GM12878 (cell line): ENCODE measurements around the gene ROR2. TPM values are rescaled to one million over a fixed set of nuclear protein-coding genes. Genes with fewer than 3 reads are reported as not detected.

Experiments
- ATAC-seq: fragments of 200-7000 bp; cut with Tn5 transposase; 3 replicates; pipeline ENCODE4 v1.9.1; 2020; ENCODE audit warnings: mild to moderate bottlenecking, moderate library complexity
- BruUV-seq: library from RNA; stranded (reverse); fragments of 400-500 nt; replicated peaks from 2 replicates; lab custom pipeline; 2021; lab: Mats Ljungman, UMichigan
- CTCF ChIA-PET: fragments of 300-600 bp; sonication (Branson Sonifier 250); formaldehyde crosslinking; extraction: SDS; loops from one replicate; lab custom pipeline; 2021; ENCODE audit warnings: inconsistent platforms; lab: Yijun Ruan, JAX
- POLR2A ChIA-PET: fragments of 350-600 bp; formaldehyde crosslinking; extraction: SDS; loops from one replicate; lab custom pipeline; 2021; ENCODE audit warnings: inconsistent platforms; lab: Charles Lee
- RAD21 ChIA-PET: fragments of 300-600 bp; sonication (Branson Sonifier 250); formaldehyde crosslinking; loops from one replicate; lab custom pipeline; 2023; ENCODE audit warnings: antibody characterized with exemption; ENCODE audit not compliant: unreplicated experiment; lab: Charles Lee
- SMC1A ChIA-PET: fragments of 300-600 bp; sonication (Branson Sonifier 250); formaldehyde crosslinking; loops from one replicate; lab custom pipeline; 2023; ENCODE audit not compliant: unreplicated experiment, uncharacterized antibody; lab: Charles Lee
- DNase-seq: peaks from one replicate; pipeline ENCODE4 v3.0.0-alpha.2; 2011; ENCODE audit warnings: low read depth, low spot score
- FAIRE-seq: peaks from 3 replicates; lab custom pipeline; 2011; peaks lifted over from hg19 to GRCh38; lab: Jason Lieb, UNC
- H2AFZ ChIP-seq: 2 replicates; pipeline ENCODE4 v1.6.0; 2011; ENCODE audit warnings: low read depth, low read length, control low read depth; ENCODE audit not compliant: control insufficient read depth
- H3K27ac ChIP-seq: 2 replicates; pipeline ENCODE4 v1.5.1; 2011; ENCODE audit warnings: control low read depth; ENCODE audit not compliant: control insufficient read depth, insufficient read depth
- H3K27me3 ChIP-seq, 2 experiments: replicated peaks in 1 of 2; 2 replicates each; pipeline versions ENCODE4 v1.6.0 to v1.6.1; 2011; ENCODE audit warnings: low read length in 1 of 2; ENCODE audit not compliant: control insufficient read depth in 2 of 2, insufficient read depth in 2 of 2
- H3K36me3 ChIP-seq, 2 experiments: 2 replicates each; pipeline ENCODE4 v1.5.1; 2011; ENCODE audit warnings: low read length in 1 of 2; ENCODE audit not compliant: control insufficient read depth in 2 of 2, insufficient read depth in 2 of 2
- H3K4me1 ChIP-seq: 2 replicates; pipeline ENCODE4 v1.6.1; 2011; ENCODE audit warnings: mild to moderate bottlenecking, low read length, moderate library complexity, mixed read lengths; ENCODE audit not compliant: control insufficient read depth, insufficient read depth
- H3K4me2 ChIP-seq: 2 replicates; pipeline ENCODE4 v1.6.0; 2011; ENCODE audit warnings: control low read depth; ENCODE audit not compliant: control insufficient read depth, insufficient read depth
- H3K4me3 ChIP-seq: fragments of 200-600 bp; sonication (generic); 2 replicates; pipeline ENCODE4 v1.5.1; 2016
- H3K79me2 ChIP-seq: 2 replicates; pipeline ENCODE4 v1.6.0; 2011; ENCODE audit warnings: low read length; ENCODE audit not compliant: control insufficient read depth, insufficient read depth
- H3K9ac ChIP-seq: 2 replicates; pipeline ENCODE4 v1.8.0; 2011; ENCODE audit warnings: low read length, control low read depth, mixed read lengths; ENCODE audit not compliant: control insufficient read depth, insufficient read depth
- H3K9me3 ChIP-seq: replicated peaks from 3 replicates; pipeline ENCODE4 v1.5.1; 2011; ENCODE audit warnings: mild to moderate bottlenecking, low read length; ENCODE audit not compliant: control insufficient read depth, insufficient read depth
- H4K20me1 ChIP-seq: 2 replicates; pipeline ENCODE4 v1.6.0; 2011; ENCODE audit not compliant: control insufficient read depth, insufficient read depth
- ESRRA ChIP-seq: IDR thresholded peaks from 2 replicates; pipeline ENCODE4 v1.6.1; 2012; ENCODE audit warnings: mild to moderate bottlenecking, low read length, improper control_type of control experiment
- GATAD2B ChIP-seq: fragments of 450-650 bp; conservative IDR thresholded peaks from 2 replicates; pipeline ENCODE4 v1.6.1; 2017; ENCODE audit warnings: low read depth, mild to moderate bottlenecking, moderate library complexity
- LARP7 ChIP-seq: fragments of 450-650 bp; IDR thresholded peaks from 2 replicates; pipeline ENCODE4 v1.6.1; 2017; ENCODE audit warnings: mild to moderate bottlenecking
- MAX ChIP-seq: IDR thresholded peaks from 2 replicates; pipeline ENCODE4 v1.6.1; 2012; ENCODE audit warnings: low read depth, low read length, improper control_type of control experiment
- MTA2 ChIP-seq: fragments of 450-650 bp; IDR thresholded peaks from 2 replicates; pipeline ENCODE4 v1.6.1; 2016; ENCODE audit warnings: low read depth, mild to moderate bottlenecking, moderate library complexity
- MTA3 ChIP-seq: IDR thresholded peaks from 2 replicates; pipeline ENCODE4 v1.6.1; 2012; ENCODE audit warnings: low read length, inconsistent platforms, borderline replicate concordance
- SRF ChIP-seq, 2 experiments: IDR thresholded peaks; 2 replicates each; pipeline ENCODE4 v1.6.1; 2011; ENCODE audit warnings: low read depth in 2 of 2, low read length in 2 of 2, mild to moderate bottlenecking in 1 of 2, moderate library complexity in 1 of 2
- WRNIP1 ChIP-seq: IDR thresholded peaks from 2 replicates; pipeline ENCODE4 v1.6.1; 2011; ENCODE audit warnings: low read depth, low read length, improper control_type of control experiment, borderline replicate concordance
- YBX1 ChIP-seq: fragments of 450-650 bp; IDR thresholded peaks from 2 replicates; pipeline ENCODE4 v1.6.1; 2016; ENCODE audit warnings: antibody characterized with exemption
- ZBTB33 ChIP-seq: fragments of 450-650 bp; IDR thresholded peaks from 2 replicates; pipeline ENCODE4 v1.6.1; 2017; ENCODE audit warnings: mild to moderate bottlenecking
- WGBS: methylation state at CpG from one replicate; pipeline ENCODE4 v1.1.6; 2016; ENCODE audit warnings: low lambda C conversion rate; ENCODE audit not compliant: insufficient replicate concordance, insufficient coverage; ENCODE audit errors: missing lambda C conversion rate; 5-methylcytosine and 5-hydroxymethylcytosine counted together
- in situ Hi-C: fragments of 300-500 bp; cut with MboI; formaldehyde crosslinking; loops from 9 replicates; pipeline ENCODE4 v1.14.3; 2018; ENCODE audit warnings: mixed read lengths
- intact Hi-C: fragments of 100-400 bp; cut with micrococcal nuclease; formaldehyde crosslinking; loops from one replicate; pipeline ENCODE4 v1.14.2; 2022; ENCODE audit not compliant: unreplicated experiment
- polyA plus RNA-seq, 11 experiments: library from polyadenylated mRNA; depleted of rRNA in 4 of 11; unstranded in 6 of 11; stranded (reverse) in 5 of 11; fragments of >200 nt; fragmentation: Nextera tagmentation in 4 of 11; fragmentation: Illumina TruSeq in 1 of 11; extraction: Ambion mirVana in 4 of 11; extraction: Trizol in 1 of 11; gene quantifications; 1 replicate in 1 of 11; 2 replicates in 10 of 11; pipeline versions ENCODE4 v1.2.1 to v1.2.3, GENCODE V29; 2011 to 2016; ENCODE audit warnings: inconsistent platforms in 2 of 11, missing spikeins in 2 of 11, low read depth in 1 of 11
- total RNA-seq, 4 experiments: library from RNA; depleted of rRNA in 3 of 4; stranded (reverse); fragments of >200 nt in 3 of 4; fragmentation: Illumina TruSeq in 1 of 4; extraction: Trizol in 1 of 4; gene quantifications; 2 replicates each; pipeline versions ENCODE4 v1.2.1 to v1.2.3, GENCODE V29; 2013 to 2021
- TF ChIP-seq, protein P1 (sequence below): fragments of 450-650 bp; IDR thresholded peaks from 2 replicates; pipeline ENCODE4 v1.6.1; 2016; ENCODE audit warnings: mild to moderate bottlenecking, moderate library complexity, borderline replicate concordance

ROR2 gene
- total and polyA plus RNA-seq, 10 of the 15 experiments (the other 5 are each of a cell fraction or from before 2014, with no cell fraction given) = 0.03 to 0.05 TPM; not detected in 8

DNA sequence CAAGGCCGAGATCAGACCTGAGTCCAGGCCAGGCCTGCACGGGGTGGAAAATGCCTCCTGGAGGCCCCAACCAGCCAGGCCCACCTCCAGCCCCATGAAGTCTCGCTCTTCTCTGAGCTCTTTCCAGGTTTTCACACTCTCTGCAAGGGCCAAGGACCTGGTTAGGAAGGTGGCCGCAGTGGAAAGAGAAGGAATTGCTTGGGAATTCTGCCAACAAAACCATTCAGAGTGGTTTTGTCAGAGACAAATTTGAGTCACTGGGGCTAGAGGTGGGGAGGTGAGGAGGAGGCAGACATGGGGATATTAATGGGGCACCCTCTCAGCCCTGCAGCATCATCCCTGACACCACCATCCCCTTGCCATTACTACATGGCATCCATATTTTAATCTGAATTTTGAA is 261.0 kb downstream of the ROR2 start (continued):
- TF ChIP-seq SRF (IDR thresholded peaks at IDR 0.05; ENCODE audit: low read depth in 2 of 2, low read length in 2 of 2) = no peak
- no peak for TF ChIP-seq WRNIP1
- TF ChIP-seq GATAD2B = no peak
- no peak for TF ChIP-seq LARP7
- TF ChIP-seq MTA3 = no peak
- TF ChIP-seq ESRRA = no peak
- TF ChIP-seq, protein P1, sequence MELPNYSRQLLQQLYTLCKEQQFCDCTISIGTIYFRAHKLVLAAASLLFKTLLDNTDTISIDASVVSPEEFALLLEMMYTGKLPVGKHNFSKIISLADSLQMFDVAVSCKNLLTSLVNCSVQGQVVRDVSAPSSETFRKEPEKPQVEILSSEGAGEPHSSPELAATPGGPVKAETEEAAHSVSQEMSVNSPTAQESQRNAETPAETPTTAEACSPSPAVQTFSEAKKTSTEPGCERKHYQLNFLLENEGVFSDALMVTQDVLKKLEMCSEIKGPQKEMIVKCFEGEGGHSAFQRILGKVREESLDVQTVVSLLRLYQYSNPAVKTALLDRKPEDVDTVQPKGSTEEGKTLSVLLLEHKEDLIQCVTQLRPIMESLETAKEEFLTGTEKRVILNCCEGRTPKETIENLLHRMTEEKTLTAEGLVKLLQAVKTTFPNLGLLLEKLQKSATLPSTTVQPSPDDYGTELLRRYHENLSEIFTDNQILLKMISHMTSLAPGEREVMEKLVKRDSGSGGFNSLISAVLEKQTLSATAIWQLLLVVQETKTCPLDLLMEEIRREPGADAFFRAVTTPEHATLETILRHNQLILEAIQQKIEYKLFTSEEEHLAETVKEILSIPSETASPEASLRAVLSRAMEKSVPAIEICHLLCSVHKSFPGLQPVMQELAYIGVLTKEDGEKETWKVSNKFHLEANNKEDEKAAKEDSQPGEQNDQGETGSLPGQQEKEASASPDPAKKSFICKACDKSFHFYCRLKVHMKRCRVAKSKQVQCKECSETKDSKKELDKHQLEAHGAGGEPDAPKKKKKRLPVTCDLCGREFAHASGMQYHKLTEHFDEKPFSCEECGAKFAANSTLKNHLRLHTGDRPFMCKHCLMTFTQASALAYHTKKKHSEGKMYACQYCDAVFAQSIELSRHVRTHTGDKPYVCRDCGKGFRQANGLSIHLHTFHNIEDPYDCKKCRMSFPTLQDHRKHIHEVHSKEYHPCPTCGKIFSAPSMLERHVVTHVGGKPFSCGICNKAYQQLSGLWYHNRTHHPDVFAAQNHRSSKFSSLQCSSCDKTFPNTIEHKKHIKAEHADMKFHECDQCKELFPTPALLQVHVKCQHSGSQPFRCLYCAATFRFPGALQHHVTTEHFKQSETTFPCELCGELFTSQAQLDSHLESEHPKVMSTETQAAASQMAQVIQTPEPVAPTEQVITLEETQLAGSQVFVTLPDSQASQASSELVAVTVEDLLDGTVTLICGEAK = no peak
- no peak for TF ChIP-seq MTA2

DNA sequence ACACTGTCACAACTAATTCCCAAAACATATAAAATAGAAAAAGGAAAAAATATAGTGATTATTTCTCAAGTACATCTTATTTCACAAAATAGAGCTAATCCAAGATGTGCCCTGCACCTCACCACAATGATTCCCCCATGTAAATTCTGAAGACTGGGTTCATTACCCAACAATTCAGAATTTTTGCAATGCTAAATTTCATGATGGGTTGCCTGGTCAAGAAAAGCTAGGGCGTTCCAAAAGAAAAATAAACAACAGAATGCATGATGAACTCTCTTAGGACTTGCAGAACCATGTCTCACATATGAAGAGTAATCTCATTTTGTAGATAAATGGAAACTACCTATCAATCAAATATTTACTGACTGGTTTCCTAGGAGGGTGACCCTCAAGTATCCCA is 266.8 kb downstream of the ROR2 start:
- Histone ChIP-seq H3K36me3 (no peaks in the 10 kb centered on the region), H3K9ac (no peak overlapping the region), H3K27me3 (no peaks in the 10 kb centered on the region), H3K4me2 (no peak overlapping the region), H3K4me3 (no peak overlapping the region), H3K79me2 (no peaks in the 10 kb centered on the region), H3K27ac (no peak overlapping the region), H3K9me3 (no peaks in the 10 kb centered on the region), H2AFZ (no peak overlapping the region), H3K4me1 (peaks cover 5% of the 10 kb centered on the region; the same call in 1 of the 2 replicates), H4K20me1 (no peaks in the 10 kb centered on the region; the same call in 1 of the 2 replicates)
- ChIA-PET RAD21 (interaction anchor here (0.7 kb wide), 1 partner anchor 768 kb away, joined by 3 read pairs; no protein-coding TSS in a partner anchor), POLR2A (no interaction called here), CTCF (interaction anchor here (2.2 kb wide), 1 partner anchor 768 kb away, joined by 10 read pairs; no protein-coding TSS in a partner anchor), SMC1A (interaction anchor here (0.5 kb wide), 1 partner anchor 153 kb away, joined by 4 read pairs; no protein-coding TSS in a partner anchor)
- WGBS = 0% methylated on average over 1 of the region's 1 CpG
- intact Hi-C loops = loop anchor here (10.0 kb wide), 1 partner anchor 648 kb away; no protein-coding TSS in a partner anchor
- FAIRE-seq (no peak), DNase-seq (no peak), ATAC-seq (no peak)
- in situ Hi-C loops = no loop called here
- TF ChIP-seq LARP7 (no peak), YBX1 (no peak), GATAD2B (no peak), ZBTB33 (no peak), MAX (no peak)
- no TSS peak for BruUV-seq
